ENCODE data around the gene FAM53C. TPM values are rescaled to one million over a fixed set of nuclear protein-coding genes. Genes with fewer than 3 reads are reported as not detected.
"Not testable (repeated sequence)": the region's sequence is repeated elsewhere in the genome, so short reads cannot be mapped to it uniquely, and the experiment has no call there.

The FAM53C gene
- total RNA-seq, 2 donors from 2014 or later: 18.7 to 20.7 TPM

DNA sequence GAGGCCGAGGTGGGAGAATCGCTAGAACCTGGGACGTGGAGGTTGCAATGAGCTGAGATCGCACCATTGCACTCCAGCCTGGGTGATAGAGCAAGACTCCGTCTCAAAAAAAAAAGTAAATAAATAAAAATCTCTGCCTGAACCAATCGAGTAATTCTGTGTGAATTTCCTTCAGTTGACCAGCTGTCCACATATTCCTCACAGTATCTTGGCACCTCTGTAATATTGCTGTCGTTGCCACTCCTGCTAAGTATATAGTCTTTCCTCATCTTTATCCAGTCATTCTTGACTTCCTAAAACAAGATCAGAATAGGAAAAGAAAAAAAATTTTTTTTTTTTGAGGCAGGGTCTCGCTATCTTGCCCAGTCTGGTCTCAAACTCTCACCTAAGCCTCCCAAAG, 44.3 kb downstream of the FAM53C start:
- no peak for DNase-seq (ENCODE audit: low spot score)
- intact Hi-C loops (cut with DNase I): loop anchor here in 1 of 2 donors (10.0 kb wide), 1 partner anchor 942 kb away; no protein-coding TSS in a partner anchor

DNA sequence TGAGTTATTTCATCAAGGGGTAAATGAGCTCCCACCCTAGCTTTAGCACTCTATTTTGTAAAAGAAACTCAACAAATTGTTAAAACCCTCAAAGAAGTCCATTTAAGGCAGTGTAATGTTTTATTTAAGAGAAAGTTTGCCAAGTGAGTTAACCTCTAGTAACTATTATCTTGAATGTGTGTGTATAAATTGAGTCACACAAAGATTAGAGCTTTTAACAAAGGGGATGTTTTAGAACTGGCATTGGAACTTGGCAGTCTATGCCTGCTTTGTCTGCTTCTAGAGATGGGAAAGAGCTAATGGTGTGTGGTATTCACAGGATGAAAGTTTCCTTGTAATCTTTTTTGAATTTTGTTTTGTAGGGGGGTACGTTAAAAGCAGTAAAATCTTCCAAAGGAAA, 47.6 kb downstream of the FAM53C start:
- no peak for DNase-seq (ENCODE audit: low spot score)
- intact Hi-C loops (cut with DNase I): loop anchor here in 1 of 2 donors (10.0 kb wide), 1 partner anchor 939 kb away; no protein-coding TSS in a partner anchor

DNA sequence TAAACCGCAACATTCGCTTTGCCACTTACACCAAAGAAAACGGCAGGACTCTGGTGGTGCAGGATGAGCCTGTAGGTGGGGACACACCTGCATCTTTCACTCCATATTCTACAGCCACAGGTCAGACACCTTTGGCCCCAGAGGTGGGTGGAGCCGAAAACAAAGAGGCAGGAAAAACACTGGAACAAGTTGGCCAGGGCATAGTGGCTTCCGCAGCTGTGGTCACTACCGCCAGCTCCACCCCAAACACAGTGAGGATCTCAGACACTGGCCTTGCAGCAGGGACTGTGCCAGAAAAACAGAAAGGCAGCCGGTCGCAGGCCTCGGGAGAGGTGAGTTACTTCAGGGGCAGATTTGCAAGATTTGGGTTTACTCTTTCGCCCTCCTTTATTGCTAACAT, 48.2 kb downstream of the FAM53C start:
- intact Hi-C loops (cut with DNase I): loop anchor here in 1 of 2 donors (10.0 kb wide), 1 partner anchor 939 kb away; no protein-coding TSS in a partner anchor
- DNase-seq (ENCODE audit: low spot score): no peak

DNA sequence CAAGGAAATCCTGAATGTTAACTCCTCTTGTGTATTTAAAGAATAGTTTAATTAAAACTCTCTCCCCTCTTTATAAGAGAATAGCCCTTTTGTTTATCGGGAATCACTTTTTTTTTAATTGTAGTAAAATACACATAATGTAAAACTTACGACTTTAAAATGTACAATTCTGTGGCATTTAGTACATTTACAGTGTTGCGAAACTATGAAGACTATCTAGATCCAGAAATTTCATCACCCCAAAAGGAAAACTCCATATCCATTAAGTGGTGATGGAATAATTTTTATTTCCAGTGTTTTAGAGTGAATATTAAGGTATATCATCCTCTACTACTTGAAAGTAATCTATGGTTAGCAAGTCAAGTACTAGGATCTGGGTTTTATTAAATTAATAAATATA, 51.3 kb downstream of the FAM53C start:
- no peak for DNase-seq (ENCODE audit: low spot score)
- intact Hi-C loops (cut with DNase I): loop anchor here in 1 of 2 donors (10.0 kb wide), 1 partner anchor 935 kb away; no protein-coding TSS in a partner anchor

DNA sequence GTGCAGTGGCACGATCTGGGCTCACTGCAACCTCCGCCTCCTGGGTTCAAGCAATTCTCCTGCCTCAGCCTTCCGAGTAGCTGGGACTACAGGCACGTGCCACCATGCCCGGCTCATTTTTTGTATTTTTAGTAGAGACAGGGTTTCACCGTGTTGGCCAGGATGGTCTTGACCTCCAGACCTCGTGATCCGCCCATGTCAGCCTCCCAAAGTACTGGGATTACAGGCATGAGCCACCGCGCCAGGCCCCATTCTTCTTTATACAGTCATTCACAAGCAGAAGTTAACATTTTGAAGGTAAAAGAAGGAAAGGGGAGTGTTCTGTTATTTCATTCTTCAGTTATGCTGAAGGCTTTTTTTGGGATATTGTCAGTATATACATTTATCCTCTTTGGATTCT, 51.8 kb downstream of the FAM53C start:
- intact Hi-C loops (cut with DNase I): loop anchor here in 1 of 2 donors (10.0 kb wide), 1 partner anchor 935 kb away; no protein-coding TSS in a partner anchor
- DNase-seq (ENCODE audit: low spot score): not testable (repeated sequence)

DNA sequence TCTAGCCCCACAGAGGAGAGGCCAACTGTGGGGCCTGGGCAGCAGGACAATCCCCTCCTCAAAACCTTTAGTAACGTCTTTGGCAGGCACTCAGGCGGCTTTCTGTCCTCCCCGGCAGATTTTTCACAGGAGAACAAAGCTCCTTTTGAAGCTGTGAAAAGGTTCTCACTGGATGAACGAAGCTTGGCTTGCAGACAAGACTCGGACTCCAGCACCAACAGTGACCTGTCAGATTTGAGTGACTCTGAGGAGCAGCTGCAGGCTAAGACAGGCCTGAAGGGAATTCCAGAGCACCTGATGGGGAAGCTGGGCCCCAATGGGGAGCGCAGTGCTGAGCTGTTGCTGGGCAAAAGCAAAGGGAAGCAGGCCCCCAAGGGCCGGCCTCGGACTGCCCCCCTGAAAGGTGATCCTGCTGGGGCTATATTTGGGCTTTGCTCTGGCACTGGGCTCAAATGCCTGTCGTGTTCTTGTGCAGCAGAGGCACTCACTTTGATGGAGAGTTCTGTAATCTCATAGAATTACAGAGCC, 53.9 kb downstream of the FAM53C start:
- DNase-seq (ENCODE audit: low spot score): no peak
- intact Hi-C loops (cut with DNase I): no loop called here

Other genes with a start within 250 kb of the FAM53C start
- gene NME5, start 198.8 kb upstream of the FAM53C start, total RNA-seq: 1 to 10 TPM; 1.5 to 2.3 TPM
- gene BRD8, start 159.6 kb upstream of the FAM53C start, total RNA-seq: 10 to 100 TPM; 28.8 to 31.4 TPM
- 1 to 10 TPM in 1 of 2 donors, under 1 TPM in 1; 0.52 to 1.1 TPM for gene KIF20A, start 159.2 kb upstream of the FAM53C start, total RNA-seq
- 10 to 100 TPM; 14.0 to 18.0 TPM for gene CDC23, start 124.9 kb upstream of the FAM53C start, total RNA-seq
- gene GFRA3, start 63.6 kb upstream of the FAM53C start, total RNA-seq: under 1 TPM in 1 of 2 donors, not detected in 1; 0.43 TPM
- not detected for gene CDC25C, start 6.5 kb upstream of the FAM53C start, total RNA-seq
- gene KDM3B, start 14.4 kb downstream of the FAM53C start, total RNA-seq: 10 to 100 TPM; 49.7 to 54.5 TPM
- gene REEP2, start 100.8 kb downstream of the FAM53C start, total RNA-seq: 10 to 100 TPM; 12.5 to 13.0 TPM
- gene EGR1, start 127.2 kb downstream of the FAM53C start, total RNA-seq: 100 to 1,000 TPM; 115 to 412 TPM
- gene ETF1, start 205.0 kb downstream of the FAM53C start, total RNA-seq: 100 to 1,000 TPM in 1 of 2 donors, 10 to 100 TPM in 1; 97.2 to 118 TPM
- 100 to 1,000 TPM; 141 to 160 TPM for gene HSPA9, start 237.1 kb downstream of the FAM53C start, total RNA-seq

Measured in posterior vena cava (tissue), 2 donors.